Spinal cord (tissue), 10 donors: ENCODE data around the gene ZNF433. TPM values are rescaled to one million over a fixed set of nuclear protein-coding genes. Genes with fewer than 3 reads are reported as not detected.

ENCODE experiments used
- DNase-seq, 6 donors: peaks; one replicate each; pipeline versions ENCODE4 v3.0.0 to v3.0.0-alpha.2; 2013 to 2015; ENCODE audit warnings: low spot score in 6 of 6, low read depth in 4 of 6
- H3K27ac ChIP-seq: one replicate; pipeline ENCODE4 v1.5.1; 2013; ENCODE audit warnings: low read depth, low read length, control low read depth
- H3K27me3 ChIP-seq: one replicate; pipeline ENCODE4 v1.6.1; 2013; ENCODE audit warnings: low read length; ENCODE audit not compliant: control insufficient read depth, insufficient read depth
- H3K36me3 ChIP-seq: one replicate; pipeline ENCODE4 v1.6.1; 2013; ENCODE audit warnings: low read length; ENCODE audit not compliant: control insufficient read depth, insufficient read depth
- H3K4me1 ChIP-seq: one replicate; pipeline ENCODE4 v1.6.1; 2013; ENCODE audit warnings: low read length; ENCODE audit not compliant: control insufficient read depth, insufficient read depth
- H3K4me3 ChIP-seq: one replicate; pipeline ENCODE4 v1.5.1; 2013; ENCODE audit warnings: low read depth, low read length, control low read depth
- H3K9me3 ChIP-seq: one replicate; pipeline ENCODE4 v1.6.1; 2013; ENCODE audit warnings: low read length; ENCODE audit not compliant: control insufficient read depth, insufficient read depth
- whole genome bisulfite sequencing: methylation state at CpG from one replicate; pipeline ENCODE4 v1.1.5; 2013; ENCODE audit warnings: missing lambda C conversion rate; ENCODE audit not compliant: insufficient coverage; 5-methylcytosine and 5-hydroxymethylcytosine counted together
- polyA plus RNA-seq, 2 donors: library from polyadenylated mRNA; unstranded; fragments of 120-200 nt; gene quantifications; one replicate each; pipeline ENCODE4 v1.2.1, GENCODE V29; 2013; ENCODE audit not compliant: insufficient read length in 2 of 2
- small RNA-seq: library from RNA; depleted of rRNA; stranded (forward); fragments of <200 nt; gene quantifications from one replicate; pipeline ENCODE3, GENCODE V24; 2014; ENCODE audit warnings: low replicate concordance
- total RNA-seq, 2 donors: library from RNA; depleted of rRNA in 1 of 2; stranded (reverse); fragments of 120-200 nt in 1 of 2; fragments of >200 nt in 1 of 2; gene quantifications; one replicate each; pipeline versions ENCODE4 v1.2.3 to v1.2.4, GENCODE V29; 2013 to 2014
- donor health status: healthy.

ZNF433 gene
- total and polyA plus RNA-seq, 4 donors: 7.7 to 21.1 (median 12.6) TPM

GRCh38 chr19:11973019-11973810 lies 62.3 kb downstream of the ZNF433 start:
- H3K27me3 ChIP-seq: no peaks in the 10 kb centered on the region
- no peak overlapping the region for H3K27ac ChIP-seq
- no peak overlapping the region for H3K4me3 ChIP-seq
- no peak for DNase-seq
- 80% methylated on average over 1 of the region's 5 CpGs for WGBS
- no peaks in the 10 kb centered on the region for H3K4me1 ChIP-seq
- H3K36me3 ChIP-seq: no peaks in the 10 kb centered on the region
- no peaks in the 10 kb centered on the region for H3K9me3 ChIP-seq

GRCh38 chr19:11971041-11971440 lies 64.4 kb downstream of the ZNF433 start:
- no CpG with 5 or more reads among the region's 2 CpGs for WGBS

GRCh38 chr19:11970174-11970573 lies 65.3 kb downstream of the ZNF433 start:
- no peak overlapping the region for H3K4me3 ChIP-seq
- H3K27ac ChIP-seq: no peak overlapping the region
- no peaks in the 10 kb centered on the region for H3K9me3 ChIP-seq
- no CpG with 5 or more reads among the region's 1 CpG for WGBS
- no peaks in the 10 kb centered on the region for H3K27me3 ChIP-seq
- no peak for DNase-seq
- H3K4me1 ChIP-seq: peaks cover 3% of the 10 kb centered on the region
- no peaks in the 10 kb centered on the region for H3K36me3 ChIP-seq

More at GRCh38 chr19:11971041-11971440, 64.4 kb downstream of the ZNF433 start:
- no peaks in the 10 kb centered on the region for H3K9me3 ChIP-seq
- no peaks in the 10 kb centered on the region for H3K36me3 ChIP-seq
- H3K27ac ChIP-seq: no peak overlapping the region
- H3K27me3 ChIP-seq: no peaks in the 10 kb centered on the region
- no peak overlapping the region for H3K4me3 ChIP-seq
- H3K4me1 ChIP-seq: no peaks in the 10 kb centered on the region
- no peak for DNase-seq

- Histone ChIP-seq H3K4me3 (peak within 1 kb of the TSS; percentile 64), H3K27ac (peak within 1 kb of the TSS; percentile 94), H3K27me3 (no peaks in the 10 kb centered on the region), H3K4me1 (peaks cover 18% of the 10 kb centered on the region), H3K9me3 (no peaks in the 10 kb centered on the region), H3K36me3 (no peaks in the 10 kb centered on the region)
- DNase-seq: peak; percentile 79 to 97 (median 86)
- 0% methylated on average over 42 of the region's 47 CpGs for WGBS
These were observed 70.4 kb downstream of the ZNF433 start, which contains the start of gene ZNF763 for GRCh38 chr19:11964858-11965645. Gene ZNF763 (plus strand): TSS chr19:11965040. CDS start chr19:11965209, 169 bp downstream.

Small RNA genes lying within 50 kb of the gene (small RNA-seq; reads per million reads assigned to genes)
- not detected for gene RNA5SP464
- not detected for gene RNA5SP465
- not detected for gene RNA5SP466

Other genes with a start within 250 kb of the ZNF433 start
- 10 to 100 TPM in 1 of 2 donors, 1 to 10 TPM in 1; 8.7 to 13.9 TPM for gene ZNF491, start 237.2 kb downstream of the ZNF433 start, total RNA-seq
- 1 to 10 TPM; 7.3 to 9.6 TPM for gene ZNF491, start 237.2 kb downstream of the ZNF433 start, polyA plus RNA-seq
- gene ZNF440, start 221.4 kb downstream of the ZNF433 start, total RNA-seq: 10 to 100 TPM; 20.6 to 21.0 TPM
- 10 to 100 TPM; 13.1 to 22.6 TPM for gene ZNF440, start 221.4 kb downstream of the ZNF433 start, polyA plus RNA-seq
- 10 to 100 TPM; 21.8 to 30.2 TPM for gene ZNF439, start 187.0 kb downstream of the ZNF433 start, total RNA-seq
- gene ZNF439, start 187.0 kb downstream of the ZNF433 start, polyA plus RNA-seq: 10 to 100 TPM; 21.7 to 23.3 TPM
- gene ZNF69, start 147.9 kb downstream of the ZNF433 start, total RNA-seq: 10 to 100 TPM; 17.2 to 19.8 TPM
- gene ZNF69, start 147.9 kb downstream of the ZNF433 start, polyA plus RNA-seq: 10 to 100 TPM in 1 of 2 donors, 1 to 10 TPM in 1; 7.5 to 13.7 TPM
- 10 to 100 TPM; 14.2 to 22.2 TPM for gene ZNF700, start 110.6 kb downstream of the ZNF433 start, total RNA-seq
- gene ZNF700, start 110.6 kb downstream of the ZNF433 start, polyA plus RNA-seq: 10 to 100 TPM; 10.9 to 14.0 TPM
- 1 to 10 TPM; 4.8 to 5.7 TPM for gene ZNF763, start 70.6 kb downstream of the ZNF433 start, total RNA-seq
- 1 to 10 TPM; 3.8 to 4.8 TPM for gene ZNF763, start 70.6 kb downstream of the ZNF433 start, polyA plus RNA-seq
- under 1 TPM; 0.44 to 0.59 TPM for gene ZNF878, start 17.3 kb upstream of the ZNF433 start, total RNA-seq
- gene ZNF878, start 17.3 kb upstream of the ZNF433 start, polyA plus RNA-seq: 1 to 10 TPM in 1 of 2 donors, under 1 TPM in 1; 0.62 to 1.6 TPM
- gene ZNF844, start 29.1 kb upstream of the ZNF433 start, total RNA-seq: 10 to 100 TPM; 23.1 to 24.2 TPM
- 10 to 100 TPM; 11.2 to 12.1 TPM for gene ZNF844, start 29.1 kb upstream of the ZNF433 start, polyA plus RNA-seq
- 10 to 100 TPM in 1 of 2 donors, 1 to 10 TPM in 1; 9.6 to 10.7 TPM for gene ZNF20, start 104.7 kb upstream of the ZNF433 start, total RNA-seq
- gene ZNF20, start 104.7 kb upstream of the ZNF433 start, polyA plus RNA-seq: 1 to 10 TPM; 4.4 to 5.6 TPM
- gene ZNF625, start 121.1 kb upstream of the ZNF433 start, total RNA-seq: 10 to 100 TPM; 21.9 to 25.8 TPM
- 10 to 100 TPM; 15.2 to 17.8 TPM for gene ZNF625, start 121.1 kb upstream of the ZNF433 start, polyA plus RNA-seq
- 10 to 100 TPM; 18.7 to 25.2 TPM for gene ZNF136, start 127.4 kb upstream of the ZNF433 start, total RNA-seq
- gene ZNF136, start 127.4 kb upstream of the ZNF433 start, polyA plus RNA-seq: 10 to 100 TPM; 13.3 to 15.3 TPM